ENCODE results near the gene RIMBP2.

The RIMBP2 gene

GRCh38 chr12:130436741-130437501 lies 279.2 kb downstream of the RIMBP2 start:
- TF ChIP-seq CTCF (IDR thresholded peaks at IDR 0.05; ENCODE audit: borderline replicate concordance, extremely low read depth, low read length, poor library complexity, severe bottlenecking) = no peak
- no peak for TF ChIP-seq EZH2 (IDR thresholded peaks at IDR 0.05; ENCODE audit: borderline replicate concordance, low read depth, low read length, severe bottlenecking)
- H3K36me3 ChIP-seq (ENCODE audit: insufficient read depth, low read length) = no peaks in the 10 kb centered on the region
- no peak for ATAC-seq (ENCODE audit: insufficient read depth, low read depth)
- H3K9me3 ChIP-seq (ENCODE audit: insufficient read depth, low read length, severe bottlenecking) = peaks cover 12% of the 10 kb centered on the region
- no peak overlapping the region for H3K9ac ChIP-seq (ENCODE audit: low read depth, low read length)
- H3K4me2 ChIP-seq (ENCODE audit: insufficient read depth, low read length) = no peak overlapping the region
- H3K79me2 ChIP-seq (ENCODE audit: insufficient read depth, low read length) = no peaks in the 10 kb centered on the region
- no peak overlapping the region for H3K27ac ChIP-seq (ENCODE audit: low read length)
- no peak overlapping the region for H2AFZ ChIP-seq (ENCODE audit: low read depth, low read length)
- H4K20me1 ChIP-seq (ENCODE audit: insufficient read depth, low read length) = no peaks in the 10 kb centered on the region
- no peak overlapping the region for H3K4me3 ChIP-seq (ENCODE audit: low read depth in 1 of 2, low read length in 2 of 2)
- no peaks in the 10 kb centered on the region for H3K27me3 ChIP-seq (ENCODE audit: insufficient read depth, low read length, poor library complexity)
- DNase-seq = no peak
- H3K4me1 ChIP-seq (ENCODE audit: insufficient read depth, low read length) = no peaks in the 10 kb centered on the region

GRCh38 chr12:130435826-130436225 lies 280.3 kb downstream of the RIMBP2 start:
- H3K4me1 ChIP-seq (ENCODE audit: insufficient read depth, low read length) = no peaks in the 10 kb centered on the region
- no peaks in the 10 kb centered on the region for H3K79me2 ChIP-seq (ENCODE audit: insufficient read depth, low read length)
- no peaks in the 10 kb centered on the region for H3K36me3 ChIP-seq (ENCODE audit: insufficient read depth, low read length)
- H3K4me3 ChIP-seq (ENCODE audit: low read depth in 1 of 2, low read length in 2 of 2) = no peak overlapping the region
- no peak overlapping the region for H3K9ac ChIP-seq (ENCODE audit: low read depth, low read length)
- H3K27me3 ChIP-seq (ENCODE audit: insufficient read depth, low read length, poor library complexity) = no peaks in the 10 kb centered on the region
- no peak for TF ChIP-seq CTCF (IDR thresholded peaks at IDR 0.05; ENCODE audit: borderline replicate concordance, extremely low read depth, low read length, poor library complexity, severe bottlenecking)
- no peak for TF ChIP-seq EZH2 (IDR thresholded peaks at IDR 0.05; ENCODE audit: borderline replicate concordance, low read depth, low read length, severe bottlenecking)
- H3K4me2 ChIP-seq (ENCODE audit: insufficient read depth, low read length) = no peak overlapping the region
- H4K20me1 ChIP-seq (ENCODE audit: insufficient read depth, low read length) = no peaks in the 10 kb centered on the region
- no peak overlapping the region for H3K27ac ChIP-seq (ENCODE audit: low read length)
- no peak overlapping the region for H2AFZ ChIP-seq (ENCODE audit: low read depth, low read length)
- DNase-seq (no peak), ATAC-seq (ENCODE audit: insufficient read depth, low read depth) (no peak)
- H3K9me3 ChIP-seq (ENCODE audit: insufficient read depth, low read length, severe bottlenecking) = peaks cover 12% of the 10 kb centered on the region

GRCh38 chr12:130435331-130435730 lies 280.8 kb downstream of the RIMBP2 start:
- Histone ChIP-seq H3K36me3 (ENCODE audit: insufficient read depth, low read length) (no peaks in the 10 kb centered on the region), H3K27me3 (ENCODE audit: insufficient read depth, low read length, poor library complexity) (no peaks in the 10 kb centered on the region), H3K4me1 (ENCODE audit: insufficient read depth, low read length) (no peaks in the 10 kb centered on the region), H3K4me2 (ENCODE audit: insufficient read depth, low read length) (no peak overlapping the region), H3K9ac (ENCODE audit: low read depth, low read length) (no peak overlapping the region), H3K4me3 (ENCODE audit: low read depth in 1 of 2, low read length in 2 of 2) (no peak overlapping the region), H4K20me1 (ENCODE audit: insufficient read depth, low read length) (no peaks in the 10 kb centered on the region), H2AFZ (ENCODE audit: low read depth, low read length) (no peak overlapping the region), H3K9me3 (ENCODE audit: insufficient read depth, low read length, severe bottlenecking) (peaks cover 12% of the 10 kb centered on the region), H3K79me2 (ENCODE audit: insufficient read depth, low read length) (no peaks in the 10 kb centered on the region), H3K27ac (ENCODE audit: low read length) (no peak overlapping the region)
- ATAC-seq (ENCODE audit: insufficient read depth, low read depth) (no peak), DNase-seq (no peak)
- TF ChIP-seq EZH2 (IDR thresholded peaks at IDR 0.05; ENCODE audit: borderline replicate concordance, low read depth, low read length, severe bottlenecking) = no peak
- TF ChIP-seq CTCF (IDR thresholded peaks at IDR 0.05; ENCODE audit: borderline replicate concordance, extremely low read depth, low read length, poor library complexity, severe bottlenecking) = no peak
